K562 (cell line): ENCODE measurements around the gene KIAA1614. TPM values are rescaled to one million over a fixed set of nuclear protein-coding genes. Genes with fewer than 3 reads are reported as not detected.
A peak's percentile ranks its signal among the peaks of the same experiment; 100 is the strongest.

Source experiments
- BRF1 ChIP-seq: IDR thresholded peaks from 3 replicates; pipeline ENCODE4 v1.6.1; 2011; ENCODE audit warnings: borderline replicate concordance, mild to moderate bottlenecking; ENCODE audit not compliant: insufficient read length; ENCODE audit errors: extremely low read depth
- CBX5 ChIP-seq: IDR thresholded peaks from 2 replicates; pipeline ENCODE4 v1.6.1; 2014; ENCODE audit warnings: low read depth, borderline replicate concordance
- ELF1 ChIP-seq: fragments of 200-800 bp; sonication (Bioruptor generic); IDR thresholded peaks from 2 replicates; pipeline ENCODE4 v1.6.1; 2016; ENCODE audit warnings: missing genetic modification characterization, missing compliant biosample characterization
- KDM5B ChIP-seq: fragments of 200-600 bp; sonication (generic); IDR thresholded peaks from 2 replicates; pipeline ENCODE4 v1.6.1; 2012; ENCODE audit warnings: low read depth, mild to moderate bottlenecking, moderate library complexity, low read length, control low read depth, inconsistent platforms; ENCODE audit not compliant: insufficient replicate concordance
- NCOR1 ChIP-seq: fragments of 450-650 bp; IDR thresholded peaks from 2 replicates; pipeline ENCODE4 v1.6.1; 2016; ENCODE audit warnings: mild to moderate bottlenecking, moderate library complexity
- NFYB ChIP-seq: IDR thresholded peaks from 2 replicates; pipeline ENCODE4 v1.6.1; 2011; ENCODE audit warnings: mild to moderate bottlenecking, moderate library complexity; ENCODE audit not compliant: insufficient read length; ENCODE audit errors: extremely low read depth
- POLR3A ChIP-seq: IDR thresholded peaks from 2 replicates; pipeline ENCODE4 v1.6.1; 2011; ENCODE audit warnings: borderline replicate concordance, mild to moderate bottlenecking, moderate library complexity; ENCODE audit not compliant: insufficient read length, insufficient read depth; ENCODE audit errors: extremely low read depth
- TBP ChIP-seq: optimal IDR thresholded peaks from 2 replicates; pipeline ENCODE3; 2011; ENCODE audit warnings: low read depth, low read length, improper control_type of control experiment
- TCF7L2 ChIP-seq: fragments of 150-350 bp; IDR thresholded peaks from 2 replicates; pipeline ENCODE4 v1.6.1; 2016; ENCODE audit warnings: low read depth, mild to moderate bottlenecking, low read length, moderate library complexity
- ZNF217 ChIP-seq: sonication (generic); formaldehyde crosslinking; IDR thresholded peaks from 2 replicates; pipeline ENCODE4 v1.8.0; 2022; ENCODE audit warnings: mild to moderate bottlenecking, missing genetic modification reagents
- ZNF699 ChIP-seq: fragments of 250-450 bp; sonication (Bioruptor Pico); IDR thresholded peaks from 2 replicates; pipeline ENCODE4 v1.8.0; 2021; ENCODE audit warnings: mild to moderate bottlenecking, moderate library complexity; ENCODE audit not compliant: insufficient replicate concordance
- ZSCAN29 ChIP-seq: fragments of 450-650 bp; IDR thresholded peaks from 2 replicates; pipeline ENCODE4 v1.6.1; 2017
- polyA plus RNA-seq, 8 experiments: library from polyadenylated mRNA; depleted of rRNA in 4 of 8; stranded (reverse) in 5 of 8; unstranded in 3 of 8; fragments of >200 nt; fragmentation: Nextera tagmentation in 2 of 8; fragmentation: Illumina TruSeq in 1 of 8; extraction: Ambion mirVana in 2 of 8; extraction: Trizol in 1 of 8; gene quantifications; 2 replicates each; pipeline versions ENCODE4 v1.2.1 to v1.2.3, GENCODE V29; 2011 to 2014; ENCODE audit warnings: inconsistent platforms in 1 of 8, missing spikeins in 1 of 8
- total RNA-seq, 7 experiments: library from RNA; depleted of rRNA in 6 of 7; stranded (reverse); fragments of >200 nt in 6 of 7; fragmentation: Illumina TruSeq in 2 of 7; extraction: Trizol in 2 of 7; gene quantifications; 2 replicates each; pipeline versions ENCODE4 v1.2.1 to v1.2.3, GENCODE V29; 2011 to 2021; ENCODE audit warnings: low replicate concordance in 1 of 7
- TF ChIP-seq, protein P1 (sequence below), 2 experiments: fragments of 450-650 bp in 1 of 2; sonication (generic) in 1 of 2; formaldehyde crosslinking in 1 of 2; IDR thresholded peaks in 1 of 2; conservative IDR thresholded peaks in 1 of 2; 2 replicates each; pipeline versions ENCODE4 v1.6.1 to v1.8.1; 2016 to 2023; ENCODE audit warnings: mild to moderate bottlenecking in 2 of 2, moderate library complexity in 2 of 2, inconsistent platforms in 1 of 2, missing genetic modification reagents in 1 of 2

Gene KIAA1614
- total and polyA plus RNA-seq, 9 of the 15 experiments (the other 6 are each of a cell fraction or from before 2014, with no cell fraction given), result 0.01 to 1.1 (median 0.15) TPM; not detected in 1

GRCh38 chr1:180926164-180926981 lies 13.7 kb downstream of the KIAA1614 start (continued):
- TF ChIP-seq TCF7L2 (no peak), NCOR1 (0 out of 2 replicates have a peak, but pooled peaks have one; percentile 16), ZSCAN29 (no peak), CBX5 (no peak), TBP (peak; percentile 48), POLR3A (no peak), BRF1 (no peak), NFYB (no peak), KDM5B (no peak), ZNF699 (no peak), ZNF217 (CRISPR knock-in tag) (no peak), ELF1 (tag) (no peak)
- TF ChIP-seq, protein P1, sequence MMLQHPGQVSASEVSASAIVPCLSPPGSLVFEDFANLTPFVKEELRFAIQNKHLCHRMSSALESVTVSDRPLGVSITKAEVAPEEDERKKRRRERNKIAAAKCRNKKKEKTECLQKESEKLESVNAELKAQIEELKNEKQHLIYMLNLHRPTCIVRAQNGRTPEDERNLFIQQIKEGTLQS (IDR thresholded peaks at IDR 0.05), result no peak
- TF ChIP-seq, protein P1 (CRISPR knock-in tag; conservative IDR thresholded peaks at IDR 0.05), result no peak
- TF ChIP-seq, all 486 proteins: peak for 21
